Breast epithelium (tissue), 3 donors: ENCODE data around the gene PSMA7.

Experiments
- CTCF ChIP-seq, 3 donors: fragments of 450-650 bp; IDR thresholded peaks; one replicate each; pipeline ENCODE4 v1.5.1; 2016 to 2017; ENCODE audit warnings: antibody characterized with exemption in 3 of 3, mild to moderate bottlenecking in 3 of 3, moderate library complexity in 3 of 3
- POLR2A ChIP-seq: fragments of 450-650 bp; IDR thresholded peaks from one replicate; pipeline ENCODE4 v1.6.1; 2016; ENCODE audit warnings: antibody characterized with exemption, mild to moderate bottlenecking, moderate library complexity

- no peak for TF ChIP-seq CTCF (IDR thresholded peaks at IDR 0.05)
- no peak for TF ChIP-seq POLR2A
These were observed 997 bp upstream of the PSMA7 start for GRCh38 chr20:62143957-62144825.
